Measurements from ENCODE around the gene ACTR3C. TPM values are rescaled to one million over a fixed set of nuclear protein-coding genes. Genes with fewer than 3 reads are reported as not detected.

ACTR3C gene
- 23.4 TPM for total RNA-seq

GRCh38 chr7:150322833-150323681 is at the start of gene ACTR3C, which contains the start of gene LRRC61:
Gene ACTR3C, minus strand, starts transcription at chr7:150323545. Its CDS starts 28,249 bp downstream, at chr7:150295296.
Gene LRRC61, plus strand, starts transcription at chr7:150323355. Its CDS starts 13,507 bp downstream, at chr7:150336862.

GRCh38 chr7:150368096-150368883 is 44.9 kb upstream of the ACTR3C start, which contains the start of gene REPIN1:
Gene REPIN1, plus strand, starts transcription at chr7:150368822. Its CDS starts 890 bp downstream, at chr7:150369712.

GRCh38 chr7:150341263-150342120 is 18.1 kb upstream of the ACTR3C start, which contains the start of gene RARRES2:
Gene RARRES2, minus strand, starts transcription at chr7:150341629. Its CDS starts 1,020 bp downstream, at chr7:150340609.

Other genes with a start within 250 kb of the ACTR3C start
- gene LRRC61, start 190 bp downstream of the ACTR3C start, total RNA-seq: 19.7 TPM
- gene RARRES2, start 18.1 kb upstream of the ACTR3C start, total RNA-seq: 68.7 TPM
- gene REPIN1, start 45.3 kb upstream of the ACTR3C start, total RNA-seq: 76.7 TPM
- gene ZNF775, start 55.8 kb upstream of the ACTR3C start, total RNA-seq: 11.6 TPM
- gene GIMAP8, start 127.1 kb upstream of the ACTR3C start, total RNA-seq: 10.6 TPM
- 8.0 TPM for gene GIMAP7, start 191.3 kb upstream of the ACTR3C start, total RNA-seq
- 24.2 TPM for gene GIMAP4, start 243.8 kb upstream of the ACTR3C start, total RNA-seq